Heart right ventricle (tissue), 16 donors: ENCODE results near the gene ENOX2. TPM values are rescaled to one million over a fixed set of nuclear protein-coding genes. Genes with fewer than 3 reads are reported as not detected.

ENCODE experiments used
- ATAC-seq, 8 donors: fragments of 200-7000 bp; cut with Tn5 transposase; one replicate each; pipeline ENCODE4 v1.9.1; 2020; ENCODE audit warnings: mild to moderate bottlenecking in 8 of 8, moderate library complexity in 8 of 8, moderate number of reproducible peaks in 1 of 8
- DNase-seq, 2 donors: peaks; one replicate each; pipeline ENCODE4 v3.0.0-alpha.2; 2020
- H3K27ac ChIP-seq, 10 donors: fragments of 200-600 bp; sonication (generic) in 2 of 10; one replicate each; pipeline versions ENCODE4 v1.5.0 to v1.8.0; 2020 to 2022; ENCODE audit warnings: mild to moderate bottlenecking in 3 of 10
- H3K27me3 ChIP-seq, 7 donors: fragments of 200-600 bp; one replicate each; pipeline ENCODE4 v1.8.0; 2021 to 2022; ENCODE audit warnings: mild to moderate bottlenecking in 2 of 7
- H3K36me3 ChIP-seq, 9 donors: fragments of 200-600 bp; sonication (generic) in 1 of 9; one replicate each; pipeline versions ENCODE4 v1.5.0 to v1.8.0; 2020 to 2022; ENCODE audit warnings: mild to moderate bottlenecking in 2 of 9
- H3K4me1 ChIP-seq, 9 donors: fragments of 200-600 bp; sonication (generic) in 1 of 9; one replicate each; pipeline versions ENCODE4 v1.5.0 to v1.8.0; 2020 to 2022; ENCODE audit warnings: mild to moderate bottlenecking in 4 of 9
- H3K4me3 ChIP-seq, 10 donors: fragments of 200-600 bp; sonication (generic) in 2 of 10; one replicate each; pipeline versions ENCODE4 v1.5.0 to v1.8.0; 2020 to 2022; ENCODE audit warnings: mild to moderate bottlenecking in 7 of 10, moderate library complexity in 2 of 10
- H3K9me3 ChIP-seq, 11 donors: fragments of 200-600 bp in 10 of 11; sonication (generic) in 2 of 11; one replicate each; pipeline versions ENCODE4 v1.5.0 to v1.8.0; 2013 to 2022; ENCODE audit warnings: mild to moderate bottlenecking in 2 of 11, control low read depth in 1 of 11, moderate library complexity in 1 of 11
- CTCF ChIP-seq, 9 donors: fragments of 200-600 bp; sonication (generic) in 2 of 9; IDR thresholded peaks; one replicate each; pipeline versions ENCODE4 v1.5.0 to v1.8.0; 2021 to 2022; ENCODE audit warnings: antibody characterized with exemption in 9 of 9, mild to moderate bottlenecking in 5 of 9, moderate library complexity in 1 of 9
- WGBS, 2 donors: extraction: QIAGEN DNeasy Blood & Tissue Kit; methylation state at CpG; one replicate each; pipeline ENCODE4 v1.1.7; 2013; ENCODE audit warnings: inconsistent platforms in 1 of 2; 5-methylcytosine and 5-hydroxymethylcytosine counted together
- intact Hi-C, 10 donors: fragments of 100-400 bp; cut with DNase I; formaldehyde crosslinking; loops; one replicate each; pipeline versions ENCODE4 v1.11.1 to v1.14.2; 2022
- polyA plus RNA-seq, 2 donors: library from polyadenylated mRNA; stranded (reverse); fragments of 200-250 nt; gene quantifications; one replicate each; pipeline ENCODE4 v1.2.3, GENCODE V29; 2013
- total RNA-seq, 10 donors: library from RNA; stranded (reverse); fragmentation: NEBNext Ultra II Directional in 3 of 10; extraction: Animal tissue kit (Norgen Biotek cat#: 25700) in 3 of 10; gene quantifications; one replicate each; pipeline versions ENCODE4 v1.2.1 to v1.2.4, GENCODE V29; 2021 to 2023
- donor health status: Arrhythmogenic right ventricular cardiomyopathy.
- donor health status: ischemic (EF 13 %, LVEDD 7.1; RV severe dilation, severe dysfunction).
- donor health status: healthy with polysubstance abuse.
- donor health status: DM: no; HTN: yes; CAD: no.
- donor health status: DM: no; HTN: no; CAD: no.
- donor health status: ischemic (EF 25% LVEDD 6.9; RV normal size, moderate dysfunction).
- donor health status: ischemic (EF 25% LVEDD 5.7; RV mildly dilated, moderate dysfunction).
- donor health status: healthy.
- donor health status: DM: yes; HTN: yes; CAD: no.
- donor health status: Ischemic cardiomyopathy.
- donor health status: ischemic (EF 35%, LVEDD 5.7; RV mildly dilated, moderate dysfunction).
- donor health status: nonischemic (EF 11% LVEDD 7.7; RV severe dilation, severe dysfunction).
- donor health status: DM: yes; HTN: yes; CAD: no.
- donor health status: PGD.
- donor health status: ischemic (EF 29% LVEDD 5.4; RV normal size, mild dysfunction).
- donor health status: nonischemic (EF 23%, LVEDD 6.1; RV moderate dilation, normal function).

The ENOX2 gene
- total and polyA plus RNA-seq, 12 donors = 3.4 to 22.6 (median 18.6) TPM

- H3K27ac ChIP-seq = no peak overlapping the region
- no peak for DNase-seq
- H3K9me3 ChIP-seq = peaks cover 0 to 18% (median 9%) of the 10 kb centered on the region in 11 donors
- intact Hi-C loops = no loop called here
- TF ChIP-seq CTCF (IDR thresholded peaks at IDR 0.05) = no peak
- H3K4me1 ChIP-seq = no peaks in the 10 kb centered on the region
- no peak for ATAC-seq
- no peaks in the 10 kb centered on the region for H3K27me3 ChIP-seq
- no peaks in the 10 kb centered on the region for H3K36me3 ChIP-seq
- no peak overlapping the region for H3K4me3 ChIP-seq
Observed at GRCh38 chrX:130734713-130735112, 168.3 kb downstream of the ENOX2 start.

GRCh38 chrX:130728208-130728607 is 174.8 kb downstream of the ENOX2 start:
- ATAC-seq = no peak
- Histone ChIP-seq H3K36me3 (no peaks in the 10 kb centered on the region), H3K4me1 (no peaks in the 10 kb centered on the region), H3K9me3 (peaks cover 0 to 33% (median 10%) of the 10 kb centered on the region in 11 donors), H3K27me3 (no peaks in the 10 kb centered on the region), H3K27ac (no peak overlapping the region), H3K4me3 (no peak overlapping the region)
- no peak for DNase-seq
- no peak for TF ChIP-seq CTCF (IDR thresholded peaks at IDR 0.05)
- intact Hi-C loops = no loop called here

- no peaks in the 10 kb centered on the region for H3K27me3 ChIP-seq
- no peak for DNase-seq
- peaks cover 0 to 20% (median 5%) of the 10 kb centered on the region in 11 donors for H3K9me3 ChIP-seq
- no peak overlapping the region for H3K4me3 ChIP-seq
- WGBS, 2 donors = 81 to 88% methylated on average over 3 of the region's 3 CpGs
- no peaks in the 10 kb centered on the region for H3K36me3 ChIP-seq
- TF ChIP-seq CTCF (IDR thresholded peaks at IDR 0.05) = no peak
- no peak for ATAC-seq
- intact Hi-C loops = no loop called here
- H3K27ac ChIP-seq = no peak overlapping the region
- no peaks in the 10 kb centered on the region for H3K4me1 ChIP-seq
Observed at GRCh38 chrX:130726661-130727060, 176.3 kb downstream of the ENOX2 start.

GRCh38 chrX:130725519-130725918 is 177.5 kb downstream of the ENOX2 start:
- H3K9me3 ChIP-seq = peaks cover 0 to 16% (median 4%) of the 10 kb centered on the region in 11 donors
- H3K4me3 ChIP-seq = no peak overlapping the region
- no peaks in the 10 kb centered on the region for H3K4me1 ChIP-seq
- H3K27me3 ChIP-seq = no peaks in the 10 kb centered on the region
- no peak for TF ChIP-seq CTCF (IDR thresholded peaks at IDR 0.05)
- H3K36me3 ChIP-seq = no peaks in the 10 kb centered on the region
- WGBS, 2 donors = 88 to 100% methylated on average over 1 of the region's 1 CpG
- H3K27ac ChIP-seq = no peak overlapping the region
- DNase-seq = no peak
- no peak for ATAC-seq
- intact Hi-C loops = no loop called here

- no peaks in the 10 kb centered on the region for H3K27me3 ChIP-seq
- H3K4me3 ChIP-seq = no peak overlapping the region
- no peak overlapping the region for H3K27ac ChIP-seq
- intact Hi-C loops = no loop called here
- 81 to 85% methylated on average over 6 of the region's 6 CpGs for WGBS, 2 donors
- DNase-seq (no peak), ATAC-seq (no peak)
- peaks cover 0 to 18% (median 0%) of the 10 kb centered on the region in 9 donors for H3K4me1 ChIP-seq
- TF ChIP-seq CTCF (IDR thresholded peaks at IDR 0.05) = no peak
- H3K36me3 ChIP-seq = no peaks in the 10 kb centered on the region
- no peaks in the 10 kb centered on the region for H3K9me3 ChIP-seq
Observed at GRCh38 chrX:130719413-130719812, 183.6 kb downstream of the ENOX2 start.
